SK-N-SH treated with all-trans-retinoic acid at 6 μM for 48 hours (cell line): ENCODE results near the gene MFSD6L.

Experiments used
- ESRRG ChIP-seq: fragments of 250-450 bp; sonication (Bioruptor Pico); IDR thresholded peaks from 2 replicates; pipeline ENCODE4 v1.6.1; 2021; ENCODE audit warnings: mild to moderate bottlenecking
- GLIS3 ChIP-seq: fragments of 250-450 bp; sonication (Bioruptor Pico); IDR thresholded peaks from 2 replicates; pipeline ENCODE4 v1.5.0; 2020; ENCODE audit warnings: mild to moderate bottlenecking, moderate library complexity
- ISL1 ChIP-seq: fragments of 250-450 bp; sonication (Bioruptor Pico); IDR thresholded peaks from 2 replicates; pipeline ENCODE4 v2.1.2; 2022; ENCODE audit warnings: mild to moderate bottlenecking, moderate library complexity
- PPARA ChIP-seq: fragments of 250-450 bp; sonication (Bioruptor Pico); IDR thresholded peaks from 2 replicates; pipeline ENCODE4 v1.5.0; 2020; ENCODE audit warnings: mild to moderate bottlenecking, borderline replicate concordance
- ZNF8 ChIP-seq: fragments of 450-650 bp; formaldehyde crosslinking; IDR thresholded peaks from 2 replicates; pipeline ENCODE4 v1.5.0; 2020; ENCODE audit warnings: mild to moderate bottlenecking, moderate library complexity
- TF ChIP-seq, protein P1 (sequence below): fragments of 250-450 bp; sonication (Bioruptor Pico); IDR thresholded peaks from 2 replicates; pipeline ENCODE4 v1.5.1; 2021; ENCODE audit warnings: mild to moderate bottlenecking, moderate library complexity

DNA sequence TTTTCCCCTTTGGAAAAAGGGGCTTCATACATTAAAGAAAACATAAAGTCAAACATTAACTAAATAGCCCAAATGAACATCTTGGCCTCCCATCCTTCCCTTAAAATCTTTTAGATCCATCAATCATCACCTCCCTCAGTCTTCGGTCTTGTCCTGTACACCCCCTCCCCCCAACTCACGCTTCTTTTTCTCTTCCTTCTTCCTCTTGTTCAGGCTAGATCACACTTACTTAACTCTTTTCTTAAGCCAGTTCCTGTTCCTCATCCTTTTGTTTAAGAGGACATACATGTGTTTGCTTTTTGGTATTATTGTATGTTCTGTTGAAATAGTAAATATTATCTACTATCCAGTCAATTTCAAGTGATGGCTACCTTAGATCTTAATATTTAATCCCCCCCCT, 5.5 kb downstream of the MFSD6L start:
- no peak for TF ChIP-seq ESRRG (CRISPR knock-in tag)
- no peak for TF ChIP-seq PPARA (CRISPR knock-in tag)
- TF ChIP-seq ZNF8 (CRISPR knock-in tag) = no peak
- TF ChIP-seq ISL1 = no peak
- TF ChIP-seq, protein P1, sequence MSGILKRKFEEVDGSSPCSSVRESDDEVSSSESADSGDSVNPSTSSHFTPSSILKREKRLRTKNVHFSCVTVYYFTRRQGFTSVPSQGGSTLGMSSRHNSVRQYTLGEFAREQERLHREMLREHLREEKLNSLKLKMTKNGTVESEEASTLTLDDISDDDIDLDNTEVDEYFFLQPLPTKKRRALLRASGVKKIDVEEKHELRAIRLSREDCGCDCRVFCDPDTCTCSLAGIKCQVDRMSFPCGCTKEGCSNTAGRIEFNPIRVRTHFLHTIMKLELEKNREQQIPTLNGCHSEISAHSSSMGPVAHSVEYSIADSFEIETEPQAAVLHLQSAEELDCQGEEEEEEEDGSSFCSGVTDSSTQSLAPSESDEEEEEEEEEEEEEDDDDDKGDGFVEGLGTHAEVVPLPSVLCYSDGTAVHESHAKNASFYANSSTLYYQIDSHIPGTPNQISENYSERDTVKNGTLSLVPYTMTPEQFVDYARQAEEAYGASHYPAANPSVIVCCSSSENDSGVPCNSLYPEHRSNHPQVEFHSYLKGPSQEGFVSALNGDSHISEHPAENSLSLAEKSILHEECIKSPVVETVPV (CRISPR knock-in tag) = no peak
- TF ChIP-seq GLIS3 (CRISPR knock-in tag) = no peak
